GM18498 (cell line): Measurements from ENCODE around the gene PMCH.
"Not testable (repeated sequence)": the region's sequence is repeated elsewhere in the genome, so short reads cannot be mapped to it uniquely, and the experiment has no call there.

Experiments
- ATAC-seq: cut with Tn5 transposase; IDR thresholded peaks from one replicate; pipeline ENCODE4 v1.9.1; 2021; ENCODE audit warnings: mild to moderate bottlenecking, moderate library complexity; ENCODE audit not compliant: unreplicated experiment

The PMCH gene

GRCh38 chr12:102147062-102147587 lies 50.5 kb downstream of the PMCH start:
- ATAC-seq, result not testable (repeated sequence)
